GM12878 (cell line): ENCODE results near the gene RBM44. TPM values are rescaled to one million over a fixed set of nuclear protein-coding genes. Genes with fewer than 3 reads are reported as not detected.

Source experiments
- BHLHE40 ChIP-seq, 2 experiments: fragments of 450-650 bp in 1 of 2; IDR thresholded peaks; 2 replicates each; pipeline ENCODE4 v1.6.1; 2011 to 2017; ENCODE audit warnings: low read depth in 2 of 2, borderline replicate concordance in 1 of 2, improper control_type of control experiment in 1 of 2, low read length in 1 of 2, mild to moderate bottlenecking in 1 of 2
- CHD4 ChIP-seq: fragments of 200-600 bp; sonication (generic); IDR thresholded peaks from 2 replicates; pipeline ENCODE4 v1.6.1; 2016; ENCODE audit warnings: mild to moderate bottlenecking
- IKZF1 ChIP-seq: fragments of 450-650 bp; conservative IDR thresholded peaks from 2 replicates; pipeline ENCODE4 v1.6.1; 2017; ENCODE audit warnings: antibody characterized with exemption, mild to moderate bottlenecking
- JUNB ChIP-seq: IDR thresholded peaks from 2 replicates; pipeline ENCODE4 v1.6.1; 2016; ENCODE audit warnings: antibody characterized with exemption, mild to moderate bottlenecking
- RAD51 ChIP-seq: fragments of 450-650 bp; IDR thresholded peaks from 2 replicates; pipeline ENCODE4 v1.6.1; 2016; ENCODE audit warnings: moderate library complexity, mild to moderate bottlenecking, inconsistent platforms
- ZNF384 ChIP-seq: IDR thresholded peaks from 2 replicates; pipeline ENCODE4 v1.6.1; 2012; ENCODE audit warnings: low read depth, mild to moderate bottlenecking, low read length, improper control_type of control experiment, borderline replicate concordance
- polyA plus RNA-seq, 11 experiments: library from polyadenylated mRNA; depleted of rRNA in 4 of 11; unstranded in 6 of 11; stranded (reverse) in 5 of 11; fragments of >200 nt; fragmentation: Nextera tagmentation in 4 of 11; fragmentation: Illumina TruSeq in 1 of 11; extraction: Ambion mirVana in 4 of 11; extraction: Trizol in 1 of 11; gene quantifications; 1 replicate in 1 of 11; 2 replicates in 10 of 11; pipeline versions ENCODE4 v1.2.1 to v1.2.3, GENCODE V29; 2011 to 2016; ENCODE audit warnings: inconsistent platforms in 2 of 11, missing spikeins in 2 of 11, low read depth in 1 of 11
- total RNA-seq, 4 experiments: library from RNA; depleted of rRNA in 3 of 4; stranded (reverse); fragments of >200 nt in 3 of 4; fragmentation: Illumina TruSeq in 1 of 4; extraction: Trizol in 1 of 4; gene quantifications; 2 replicates each; pipeline versions ENCODE4 v1.2.1 to v1.2.3, GENCODE V29; 2013 to 2021
- TF ChIP-seq, protein P1 (sequence below): IDR thresholded peaks from 2 replicates; pipeline ENCODE4 v1.6.1; 2011; ENCODE audit warnings: mild to moderate bottlenecking, low read depth, low read length, moderate library complexity; ENCODE audit not compliant: insufficient replicate concordance
- TF ChIP-seq, protein P2 (sequence below): fragments of 450-650 bp; IDR thresholded peaks from 2 replicates; pipeline ENCODE4 v1.6.1; 2017; ENCODE audit warnings: mild to moderate bottlenecking, moderate library complexity

RBM44 gene
- total and polyA plus RNA-seq, 10 of the 15 experiments (the other 5 are each of a cell fraction or from before 2014, with no cell fraction given) = 0.14 to 1.4 (median 0.62) TPM; not detected in 1

DNA sequence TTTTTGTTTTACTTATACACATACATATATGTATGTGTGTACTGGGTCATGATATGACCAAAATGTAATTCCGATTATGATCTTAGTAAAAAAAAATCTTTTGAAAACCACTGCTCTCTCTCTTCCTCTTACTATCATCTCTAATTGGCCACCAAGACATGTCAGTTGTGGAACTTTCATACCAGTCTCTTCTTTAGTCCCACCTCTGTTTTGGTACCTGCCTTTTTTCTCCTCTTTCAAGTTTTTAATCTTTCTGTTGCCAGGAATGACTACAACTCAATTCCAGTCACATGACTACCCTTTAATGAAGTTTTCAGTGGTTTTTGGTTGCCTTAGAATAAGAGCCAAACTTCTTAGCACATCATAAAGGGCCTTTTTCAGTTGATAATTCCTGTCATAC is 17.1 kb downstream of the RBM44 start (continued):
- TF ChIP-seq, protein P1, sequence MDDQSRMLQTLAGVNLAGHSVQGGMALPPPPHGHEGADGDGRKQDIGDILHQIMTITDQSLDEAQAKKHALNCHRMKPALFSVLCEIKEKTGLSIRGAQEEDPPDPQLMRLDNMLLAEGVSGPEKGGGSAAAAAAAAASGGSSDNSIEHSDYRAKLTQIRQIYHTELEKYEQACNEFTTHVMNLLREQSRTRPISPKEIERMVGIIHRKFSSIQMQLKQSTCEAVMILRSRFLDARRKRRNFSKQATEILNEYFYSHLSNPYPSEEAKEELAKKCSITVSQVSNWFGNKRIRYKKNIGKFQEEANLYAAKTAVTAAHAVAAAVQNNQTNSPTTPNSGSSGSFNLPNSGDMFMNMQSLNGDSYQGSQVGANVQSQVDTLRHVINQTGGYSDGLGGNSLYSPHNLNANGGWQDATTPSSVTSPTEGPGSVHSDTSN = peak; percentile 47
- TF ChIP-seq ZNF384 = peak; percentile 56; the same call in 1 of the 2 replicates
- TF ChIP-seq IKZF1 = 0 out of 2 replicates have a peak, but pooled peaks have one; percentile 16
- TF ChIP-seq BHLHE40 (IDR thresholded peaks at IDR 0.05; ENCODE audit: borderline replicate concordance in 1 of 2, low read depth in 2 of 2, low read length in 1 of 2) = peak; percentile 84 to 85
- TF ChIP-seq, protein P2, sequence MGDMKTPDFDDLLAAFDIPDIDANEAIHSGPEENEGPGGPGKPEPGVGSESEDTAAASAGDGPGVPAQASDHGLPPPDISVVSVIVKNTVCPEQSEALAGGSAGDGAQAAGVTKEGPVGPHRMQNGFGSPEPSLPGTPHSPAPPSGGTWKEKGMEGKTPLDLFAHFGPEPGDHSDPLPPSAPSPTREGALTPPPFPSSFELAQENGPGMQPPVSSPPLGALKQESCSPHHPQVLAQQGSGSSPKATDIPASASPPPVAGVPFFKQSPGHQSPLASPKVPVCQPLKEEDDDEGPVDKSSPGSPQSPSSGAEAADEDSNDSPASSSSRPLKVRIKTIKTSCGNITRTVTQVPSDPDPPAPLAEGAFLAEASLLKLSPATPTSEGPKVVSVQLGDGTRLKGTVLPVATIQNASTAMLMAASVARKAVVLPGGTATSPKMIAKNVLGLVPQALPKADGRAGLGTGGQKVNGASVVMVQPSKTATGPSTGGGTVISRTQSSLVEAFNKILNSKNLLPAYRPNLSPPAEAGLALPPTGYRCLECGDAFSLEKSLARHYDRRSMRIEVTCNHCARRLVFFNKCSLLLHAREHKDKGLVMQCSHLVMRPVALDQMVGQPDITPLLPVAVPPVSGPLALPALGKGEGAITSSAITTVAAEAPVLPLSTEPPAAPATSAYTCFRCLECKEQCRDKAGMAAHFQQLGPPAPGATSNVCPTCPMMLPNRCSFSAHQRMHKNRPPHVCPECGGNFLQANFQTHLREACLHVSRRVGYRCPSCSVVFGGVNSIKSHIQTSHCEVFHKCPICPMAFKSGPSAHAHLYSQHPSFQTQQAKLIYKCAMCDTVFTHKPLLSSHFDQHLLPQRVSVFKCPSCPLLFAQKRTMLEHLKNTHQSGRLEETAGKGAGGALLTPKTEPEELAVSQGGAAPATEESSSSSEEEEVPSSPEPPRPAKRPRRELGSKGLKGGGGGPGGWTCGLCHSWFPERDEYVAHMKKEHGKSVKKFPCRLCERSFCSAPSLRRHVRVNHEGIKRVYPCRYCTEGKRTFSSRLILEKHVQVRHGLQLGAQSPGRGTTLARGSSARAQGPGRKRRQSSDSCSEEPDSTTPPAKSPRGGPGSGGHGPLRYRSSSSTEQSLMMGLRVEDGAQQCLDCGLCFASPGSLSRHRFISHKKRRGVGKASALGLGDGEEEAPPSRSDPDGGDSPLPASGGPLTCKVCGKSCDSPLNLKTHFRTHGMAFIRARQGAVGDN = 0 out of 2 replicates have a peak, but pooled peaks have one; percentile 33
- peak; percentile 93 for TF ChIP-seq RAD51
- TF ChIP-seq CHD4 = no peak
- TF ChIP-seq JUNB = peak; percentile 60
